Measurements from ENCODE around the gene CREB3L1. TPM values are rescaled to one million over a fixed set of nuclear protein-coding genes. Genes with fewer than 3 reads are reported as not detected.

CREB3L1 gene
- total and polyA plus RNA-seq, 2 experiments from 2014 or later, result 22.9 to 275 TPM

- TF ChIP-seq, protein P1, sequence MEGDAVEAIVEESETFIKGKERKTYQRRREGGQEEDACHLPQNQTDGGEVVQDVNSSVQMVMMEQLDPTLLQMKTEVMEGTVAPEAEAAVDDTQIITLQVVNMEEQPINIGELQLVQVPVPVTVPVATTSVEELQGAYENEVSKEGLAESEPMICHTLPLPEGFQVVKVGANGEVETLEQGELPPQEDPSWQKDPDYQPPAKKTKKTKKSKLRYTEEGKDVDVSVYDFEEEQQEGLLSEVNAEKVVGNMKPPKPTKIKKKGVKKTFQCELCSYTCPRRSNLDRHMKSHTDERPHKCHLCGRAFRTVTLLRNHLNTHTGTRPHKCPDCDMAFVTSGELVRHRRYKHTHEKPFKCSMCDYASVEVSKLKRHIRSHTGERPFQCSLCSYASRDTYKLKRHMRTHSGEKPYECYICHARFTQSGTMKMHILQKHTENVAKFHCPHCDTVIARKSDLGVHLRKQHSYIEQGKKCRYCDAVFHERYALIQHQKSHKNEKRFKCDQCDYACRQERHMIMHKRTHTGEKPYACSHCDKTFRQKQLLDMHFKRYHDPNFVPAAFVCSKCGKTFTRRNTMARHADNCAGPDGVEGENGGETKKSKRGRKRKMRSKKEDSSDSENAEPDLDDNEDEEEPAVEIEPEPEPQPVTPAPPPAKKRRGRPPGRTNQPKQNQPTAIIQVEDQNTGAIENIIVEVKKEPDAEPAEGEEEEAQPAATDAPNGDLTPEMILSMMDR (IDR thresholded peaks at IDR 0.05; ENCODE audit: poor library complexity), result no peak
- TF ChIP-seq EZH2 (IDR thresholded peaks at IDR 0.05; ENCODE audit: borderline replicate concordance), result no peak
- no peak for TF ChIP-seq EZH2phosphoT487 (IDR thresholded peaks at IDR 0.05; ENCODE audit: low read depth, severe bottlenecking, unreplicated experiment)
Measured at GRCh38 chr11:46285594-46286033, 8.2 kb downstream of the CREB3L1 start.

DNA sequence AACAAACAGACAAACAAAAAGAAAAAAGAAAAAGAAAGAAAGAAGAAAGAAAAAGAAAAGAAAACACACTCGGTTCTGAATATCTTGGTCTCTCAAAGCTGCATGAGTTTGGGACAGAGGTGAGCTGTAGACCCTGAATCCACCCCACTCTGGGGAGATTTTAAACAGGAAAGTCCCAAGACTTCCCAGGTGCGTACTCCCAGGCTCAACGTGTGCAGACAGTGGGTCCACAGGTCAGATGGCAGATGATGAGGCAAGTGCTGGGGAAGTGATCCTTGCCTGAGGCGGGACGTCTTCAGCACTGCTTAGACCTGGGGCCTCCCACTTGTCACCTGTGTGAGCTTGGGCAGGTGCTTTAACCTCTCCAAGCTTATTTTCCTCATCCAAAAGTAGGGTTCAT, 9.3 kb downstream of the CREB3L1 start:
- H3K4me2 ChIP-seq, result no peak overlapping the region
- no peak overlapping the region for H3K4me3 ChIP-seq
- WGBS (ENCODE audit: low lambda C conversion rate, missing lambda C conversion rate), result 70% methylated on average over 5 of the region's 5 CpGs
- TF ChIP-seq, protein P1 (IDR thresholded peaks at IDR 0.05; ENCODE audit: poor library complexity), result no peak
- TF ChIP-seq EZH2 (IDR thresholded peaks at IDR 0.05; ENCODE audit: borderline replicate concordance) (no peak), EZH2phosphoT487 (IDR thresholded peaks at IDR 0.05; ENCODE audit: low read depth, severe bottlenecking, unreplicated experiment) (no peak)
- H3K27ac ChIP-seq, result peak overlapping the region; percentile 6
- H3K27me3 ChIP-seq, result no peaks in the 10 kb centered on the region
- no peak overlapping the region for H2AFZ ChIP-seq
- DNase-seq (ENCODE audit: low spot score), result no peak
- H3K9me2 ChIP-seq (replicated peaks; ENCODE audit: insufficient read depth), result no peaks in the 10 kb centered on the region
- peaks cover 14% of the 10 kb centered on the region for H4K20me1 ChIP-seq (ENCODE audit: insufficient read depth, poor library complexity, severe bottlenecking)
- no peaks in the 10 kb centered on the region for H3K9me3 ChIP-seq (ENCODE audit: low read depth)
- H3K4me1 ChIP-seq (ENCODE audit: insufficient read depth), result peaks cover 33% of the 10 kb centered on the region
- H3K36me3 ChIP-seq (replicated peaks; ENCODE audit: insufficient read depth, low read depth), result no peaks in the 10 kb centered on the region
- peaks cover 90% of the 10 kb centered on the region for H3K79me2 ChIP-seq

More at GRCh38 chr11:46285594-46286033, 8.2 kb downstream of the CREB3L1 start:
- 82% methylated on average over 11 of the region's 11 CpGs for WGBS (ENCODE audit: low lambda C conversion rate, missing lambda C conversion rate)
- H2AFZ ChIP-seq, result no peak overlapping the region
- H3K79me2 ChIP-seq, result peaks cover 89% of the 10 kb centered on the region
- H3K9me3 ChIP-seq (ENCODE audit: low read depth), result no peaks in the 10 kb centered on the region
- no peaks in the 10 kb centered on the region for H3K36me3 ChIP-seq (replicated peaks; ENCODE audit: insufficient read depth, low read depth)
- H3K4me1 ChIP-seq (ENCODE audit: insufficient read depth), result peaks cover 30% of the 10 kb centered on the region
- peak overlapping the region; percentile 13 for H3K27ac ChIP-seq
- peaks cover 14% of the 10 kb centered on the region for H4K20me1 ChIP-seq (ENCODE audit: insufficient read depth, poor library complexity, severe bottlenecking)
- no peaks in the 10 kb centered on the region for H3K9me2 ChIP-seq (replicated peaks; ENCODE audit: insufficient read depth)
- no peak for DNase-seq (ENCODE audit: low spot score)
- no peaks in the 10 kb centered on the region for H3K27me3 ChIP-seq
- H3K4me2 ChIP-seq, result peak overlapping the region; percentile 40
- no peak overlapping the region for H3K4me3 ChIP-seq

DNA sequence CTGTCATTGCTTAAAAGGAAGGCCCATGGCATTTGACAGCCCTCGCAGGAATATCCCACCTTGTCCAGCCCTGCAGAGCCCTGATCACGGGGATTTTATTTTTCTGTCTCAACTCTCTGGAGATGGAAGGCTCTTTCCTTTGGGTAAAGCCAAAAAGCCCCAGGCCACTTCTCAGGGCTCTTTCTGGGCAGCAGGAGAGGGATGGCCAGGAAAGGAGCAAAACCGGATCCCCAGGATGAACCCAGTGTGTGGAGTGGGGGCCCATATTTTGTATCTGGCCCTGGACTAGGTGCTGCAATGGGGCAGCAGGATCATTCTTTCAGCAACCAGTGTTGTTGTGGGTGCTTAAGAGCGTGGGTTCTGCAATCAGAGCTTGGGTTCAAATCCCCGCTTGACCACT, 11.0 kb downstream of the CREB3L1 start:
- Histone ChIP-seq H3K36me3 (replicated peaks; ENCODE audit: insufficient read depth, low read depth) (no peaks in the 10 kb centered on the region), H3K9me3 (ENCODE audit: low read depth) (no peaks in the 10 kb centered on the region), H3K4me3 (no peak overlapping the region), H3K4me1 (ENCODE audit: insufficient read depth) (peaks cover 39% of the 10 kb centered on the region), H3K79me2 (peaks cover 90% of the 10 kb centered on the region), H2AFZ (no peak overlapping the region), H3K27ac (peak overlapping the region; percentile 88), H3K9me2 (replicated peaks; ENCODE audit: insufficient read depth) (no peaks in the 10 kb centered on the region), H3K4me2 (no peak overlapping the region), H4K20me1 (ENCODE audit: insufficient read depth, poor library complexity, severe bottlenecking) (peaks cover 10% of the 10 kb centered on the region), H3K27me3 (no peaks in the 10 kb centered on the region)
- TF ChIP-seq EZH2 (IDR thresholded peaks at IDR 0.05; ENCODE audit: borderline replicate concordance), result no peak
- TF ChIP-seq EZH2phosphoT487 (IDR thresholded peaks at IDR 0.05; ENCODE audit: low read depth, severe bottlenecking, unreplicated experiment), result no peak
- TF ChIP-seq, protein P1 (IDR thresholded peaks at IDR 0.05; ENCODE audit: poor library complexity), result no peak
- DNase-seq (ENCODE audit: low spot score), result no peak
- 93% methylated on average over 5 of the region's 5 CpGs for WGBS (ENCODE audit: low lambda C conversion rate, missing lambda C conversion rate)
